Spleen (tissue), 7 donors: Measurements from ENCODE around the gene MRC1.

Experiments
- CTCF ChIP-seq, 11 experiments: fragments of 200-600 bp in 7 of 11; fragments of 450-650 bp in 4 of 11; sonication (generic) in 4 of 11; IDR thresholded peaks in 8 of 11; conservative IDR thresholded peaks in 3 of 11; 1 replicate in 7 of 11; 2 replicates in 4 of 11; pipeline versions ENCODE4 v1.4.0 to v1.8.0; 2016 to 2021; ENCODE audit warnings: antibody characterized with exemption in 11 of 11, inconsistent platforms in 4 of 11, mild to moderate bottlenecking in 1 of 11
- POLR2AphosphoS5 ChIP-seq, 3 donors: sonication (generic); formaldehyde crosslinking; IDR thresholded peaks; one replicate each; pipeline ENCODE4 v1.5.1; 2017; ENCODE audit warnings: antibody characterized with exemption in 3 of 3
- donor health status: DM: no; HTN: no; CAD: no; lungs with moderate emphysema.
- donor health status: DM: no; HTN: no; CAD: no.
- donor health status: DM: no; HTN: no; CAD: no.

- TF ChIP-seq POLR2AphosphoS5 (IDR thresholded peaks at IDR 0.05) (no peak), CTCF (IDR thresholded peaks at IDR 0.05 in 8 of 11, conservative IDR thresholded peaks at IDR 0.05 in 3 of 11) (no peak)
Observed at GRCh38 chr10:17785276-17785930, 23.7 kb upstream of the MRC1 start.
